Astrocyte (in vitro differentiated cells and primary cell): ENCODE results near the gene PPM1E.

Source experiments
- CTCF ChIP-seq: IDR thresholded peaks from 2 replicates; pipeline ENCODE4 v1.5.1; 2011; ENCODE audit warnings: low read depth, mild to moderate bottlenecking, inconsistent platforms, low read length, moderate library complexity; ENCODE audit not compliant: insufficient read depth
- EZH2 ChIP-seq: IDR thresholded peaks from 2 replicates; pipeline ENCODE4 v1.6.1; 2012; ENCODE audit warnings: mild to moderate bottlenecking, low read length, inconsistent platforms; ENCODE audit not compliant: insufficient read depth

- TF ChIP-seq CTCF (no peak), EZH2 (no peak)
These were observed 31.1 kb downstream of the PPM1E start for GRCh38 chr17:58786586-58787295.
